H1 (cell line): ENCODE measurements around the gene KDELR1. TPM values are rescaled to one million over a fixed set of nuclear protein-coding genes. Genes with fewer than 3 reads are reported as not detected.
A peak's percentile ranks its signal among the peaks of the same experiment; 100 is the strongest.

ENCODE experiments used
- CTCF ChIA-PET: fragments of 300-600 bp; sonication (Branson Sonifier 250); formaldehyde crosslinking; loops from one replicate; lab custom pipeline; 2021; ENCODE audit not compliant: partially characterized antibody; lab: Charles Lee
- POLR2A ChIA-PET: fragments of 300-600 bp; sonication (Branson Sonifier 250); formaldehyde crosslinking; loops from one replicate; lab custom pipeline; 2021; ENCODE audit warnings: inconsistent platforms; ENCODE audit not compliant: partially characterized antibody; lab: Charles Lee
- DNase-seq, 2 experiments: peaks; one replicate each; pipeline versions ENCODE4 v3.0.0 to v3.0.0-alpha.2; 2010 to 2022; ENCODE audit warnings: low spot score in 2 of 2, low read depth in 1 of 2, mixed read lengths in 1 of 2
- FAIRE-seq: peaks from 2 replicates; lab custom pipeline; 2011; peaks lifted over from hg19 to GRCh38; lab: Jason Lieb, UNC
- H2AFZ ChIP-seq: 2 replicates; pipeline ENCODE4 v1.8.1; 2012; ENCODE audit warnings: low read length, inconsistent platforms
- H2AK5ac ChIP-seq: 2 replicates; pipeline ENCODE4 v1.6.1; 2013; ENCODE audit warnings: low read depth, low read length
- H2BK120ac ChIP-seq: replicated peaks from 2 replicates; pipeline ENCODE3; 2013; ENCODE audit warnings: low read depth, low read length, inconsistent platforms
- H2BK12ac ChIP-seq: 2 replicates; pipeline ENCODE4 v1.6.1; 2013; ENCODE audit warnings: low read depth, low read length
- H2BK15ac ChIP-seq: 2 replicates; pipeline ENCODE4 v1.6.1; 2013; ENCODE audit warnings: low read length
- H2BK20ac ChIP-seq: 2 replicates; pipeline ENCODE4 v1.6.1; 2013; ENCODE audit warnings: low read length
- H2BK5ac ChIP-seq: 2 replicates; pipeline ENCODE4 v1.6.1; 2013; ENCODE audit warnings: low read depth, low read length
- H3K14ac ChIP-seq: 2 replicates; pipeline ENCODE4 v1.6.1; 2013; ENCODE audit warnings: inconsistent platforms; ENCODE audit not compliant: insufficient read length
- H3K18ac ChIP-seq: 2 replicates; pipeline ENCODE4 v1.6.1; 2013; ENCODE audit warnings: low read length; ENCODE audit errors: extremely low read depth
- H3K23ac ChIP-seq: 2 replicates; pipeline ENCODE4 v1.6.1; 2013; ENCODE audit warnings: inconsistent platforms; ENCODE audit not compliant: insufficient read length
- H3K23me2 ChIP-seq: 2 replicates; pipeline ENCODE4 v1.6.1; 2013; ENCODE audit warnings: low read depth, low read length
- H3K27ac ChIP-seq: 2 replicates; pipeline ENCODE4 v1.6.1; 2011; ENCODE audit warnings: low read depth, low read length, inconsistent platforms
- H3K27me3 ChIP-seq, 4 experiments: replicated peaks in 1 of 4; 1 replicate in 1 of 4; 2 replicates in 3 of 4; pipeline versions ENCODE4 v1.6.1 to v1.8.1; 2011 to 2013; ENCODE audit warnings: low read length in 3 of 4, mild to moderate bottlenecking in 3 of 4, inconsistent platforms in 2 of 4, mixed read lengths in 2 of 4, moderate library complexity in 1 of 4; ENCODE audit not compliant: control insufficient read depth in 3 of 4, insufficient read depth in 3 of 4; ENCODE audit errors: extremely low read depth in 1 of 4
- H3K36me3 ChIP-seq, 4 experiments: 2 replicates each; pipeline versions ENCODE4 v1.6.1 to v1.8.1; 2011 to 2013; ENCODE audit warnings: mild to moderate bottlenecking in 4 of 4, low read length in 3 of 4, moderate library complexity in 2 of 4, control low read depth in 1 of 4, inconsistent platforms in 1 of 4; ENCODE audit not compliant: insufficient read depth in 4 of 4, control insufficient read depth in 2 of 4
- H3K4ac ChIP-seq: replicated peaks from 2 replicates; pipeline ENCODE3; 2013; ENCODE audit warnings: low read length, low read depth, mixed read lengths, inconsistent platforms; ENCODE audit not compliant: insufficient read length
- H3K4me1 ChIP-seq, 4 experiments: replicated peaks in 1 of 4; 1 replicate in 1 of 4; 2 replicates in 3 of 4; pipeline versions ENCODE4 v1.6.1 to v1.8.1; 2011 to 2013; ENCODE audit warnings: low read length in 3 of 4, inconsistent platforms in 2 of 4, mixed read lengths in 1 of 4; ENCODE audit not compliant: insufficient read depth in 4 of 4, control insufficient read depth in 3 of 4
- H3K4me2 ChIP-seq, 2 experiments: 2 replicates each; pipeline versions ENCODE4 v1.6.1 to v1.8.1; 2011 to 2013; ENCODE audit warnings: low read depth in 2 of 2, low read length in 2 of 2, control low read depth in 1 of 2, inconsistent platforms in 1 of 2, mild to moderate bottlenecking in 1 of 2; ENCODE audit not compliant: insufficient read depth in 1 of 2
- H3K4me3 ChIP-seq, 4 experiments: fragments of 200-600, 300-600 bp in 1 of 4; sonication (generic), shearing (Covaris generic), sonication (Bioruptor Twin) in 1 of 4; 2 replicates each; pipeline versions ENCODE4 v1.5.1 to v1.8.1; 2011 to 2016; ENCODE audit warnings: low read length in 4 of 4, low read depth in 3 of 4, control low read depth in 2 of 4, inconsistent platforms in 2 of 4, mild to moderate bottlenecking in 2 of 4, mixed read lengths in 1 of 4, moderate library complexity in 1 of 4; ENCODE audit not compliant: insufficient read depth in 2 of 4; ENCODE audit errors: extremely low read depth in 1 of 4
- H3K56ac ChIP-seq: replicated peaks from 2 replicates; pipeline ENCODE3; 2013; ENCODE audit warnings: low read depth, mild to moderate bottlenecking, mixed read lengths, low read length, inconsistent platforms; ENCODE audit not compliant: insufficient read length
- H3K79me1 ChIP-seq: 2 replicates; pipeline ENCODE4 v1.6.1; 2013; ENCODE audit warnings: low read depth, low read length, control low read depth
- H3K79me2 ChIP-seq, 2 experiments: 2 replicates each; pipeline versions ENCODE4 v1.6.1 to v1.8.1; 2012 to 2013; ENCODE audit warnings: low read length in 2 of 2, mild to moderate bottlenecking in 2 of 2, inconsistent platforms in 1 of 2; ENCODE audit not compliant: insufficient read depth in 2 of 2, control insufficient read depth in 1 of 2
- H3K9ac ChIP-seq, 4 experiments: replicated peaks in 1 of 4; 1 replicate in 1 of 4; 2 replicates in 3 of 4; pipeline versions ENCODE4 v1.6.1 to v1.8.1; 2011 to 2013; ENCODE audit warnings: low read depth in 3 of 4, low read length in 3 of 4, control low read depth in 2 of 4, mild to moderate bottlenecking in 2 of 4, moderate library complexity in 2 of 4, inconsistent platforms in 1 of 4; ENCODE audit errors: extremely low read depth in 1 of 4
- H3K9me3 ChIP-seq, 2 experiments: 2 replicates each; pipeline versions ENCODE4 v1.6.1 to v1.8.1; 2012 to 2013; ENCODE audit warnings: mild to moderate bottlenecking in 2 of 2, moderate library complexity in 2 of 2, control low read depth in 1 of 2, inconsistent platforms in 1 of 2, low read depth in 1 of 2, low read length in 1 of 2, mixed read lengths in 1 of 2; ENCODE audit not compliant: insufficient read depth in 2 of 2
- H4K20me1 ChIP-seq, 2 experiments: replicated peaks in 1 of 2; 2 replicates each; pipeline versions ENCODE3 to v1.8.1; 2011 to 2013; ENCODE audit warnings: inconsistent platforms in 2 of 2, low read length in 2 of 2, mild to moderate bottlenecking in 1 of 2; ENCODE audit not compliant: insufficient read depth in 2 of 2, control insufficient read depth in 1 of 2
- H4K5ac ChIP-seq: 2 replicates; pipeline ENCODE4 v1.6.1; 2013; ENCODE audit warnings: low read length, low read depth, mixed read lengths, inconsistent platforms; ENCODE audit not compliant: insufficient read length
- H4K8ac ChIP-seq: 2 replicates; pipeline ENCODE4 v1.8.0; 2013; ENCODE audit warnings: mild to moderate bottlenecking, moderate library complexity, low read length, inconsistent platforms; ENCODE audit not compliant: insufficient read depth; ENCODE audit errors: extremely low read depth
- H4K91ac ChIP-seq: replicated peaks from 2 replicates; pipeline ENCODE3; 2013; ENCODE audit warnings: low read length, mixed read lengths, inconsistent platforms; ENCODE audit not compliant: insufficient read length
- BACH1 ChIP-seq: IDR thresholded peaks from 2 replicates; pipeline ENCODE4 v1.6.1; 2012; ENCODE audit warnings: low read length, improper control_type of control experiment
- HDAC2 ChIP-seq, 2 experiments: fragments of 300-600 bp in 1 of 2; sonication (generic) in 1 of 2; IDR thresholded peaks; 2 replicates each; pipeline ENCODE4 v1.6.1; 2011 to 2012; ENCODE audit warnings: low read depth in 2 of 2, low read length in 2 of 2, mild to moderate bottlenecking in 2 of 2, moderate library complexity in 2 of 2, borderline replicate concordance in 1 of 2, inconsistent platforms in 1 of 2
- WGBS, 2 experiments: shearing (Covaris generic) in 1 of 2; methylation state at CpG; one replicate each; pipeline versions ENCODE4 v1.1.6 to v1.1.7; 2013 to 2015; ENCODE audit warnings: low lambda C conversion rate in 2 of 2, mixed read lengths in 2 of 2, inconsistent platforms in 1 of 2, low coverage in 1 of 2, missing lambda C conversion rate in 1 of 2; ENCODE audit not compliant: insufficient replicate concordance in 2 of 2, insufficient coverage in 1 of 2, insufficient read length in 1 of 2; ENCODE audit errors: extremely low coverage in 1 of 2, missing lambda C conversion rate in 1 of 2; 5-methylcytosine and 5-hydroxymethylcytosine counted together
- polyA plus RNA-seq, 7 experiments: library from polyadenylated mRNA; depleted of rRNA in 3 of 7; stranded (reverse) in 5 of 7; unstranded in 2 of 7; fragments of >200 nt in 5 of 7; fragments of 200-250 nt in 2 of 7; gene quantifications; 1 replicate in 5 of 7; 2 replicates in 1 of 7; 4 replicates in 1 of 7; pipeline versions ENCODE4 v1.2.1 to v1.2.3, GENCODE V29; 2011 to 2013; ENCODE audit warnings: missing spikeins in 2 of 7, mixed read lengths in 2 of 7
- total RNA-seq: library from RNA; stranded (reverse); fragmentation: NEBNext Ultra II Directional; extraction: Animal tissue kit (Norgen Biotek cat#: 25700); gene quantifications from 2 replicates; pipeline ENCODE4 v1.2.1, GENCODE V29; 2021

Gene KDELR1
- total and polyA plus RNA-seq, 2 of the 8 experiments (the other 6 are each of a cell fraction or from before 2014, with no cell fraction given): 225 to 231 TPM

GRCh38 chr19:48415395-48415794, 24.0 kb upstream of the KDELR1 start:
- no peak for TF ChIP-seq HDAC2 (IDR thresholded peaks at IDR 0.05; ENCODE audit: borderline replicate concordance in 1 of 2, low read depth in 2 of 2, low read length in 2 of 2)
- TF ChIP-seq BACH1: no peak
- TF ChIP-seq, all 59 proteins: peak for 0
- H3K4ac ChIP-seq: no peak overlapping the region
- H4K91ac ChIP-seq: no peak overlapping the region
- H2BK12ac ChIP-seq: no peak overlapping the region
- no peak overlapping the region for H2BK20ac ChIP-seq
- H2BK15ac ChIP-seq: no peak overlapping the region
- no peak overlapping the region; a peak in 2 of 4 replicates for H3K4me2 ChIP-seq
- 0 out of 2 replicates have a peak overlapping the region, but pooled peaks have one; percentile 5 for H2BK5ac ChIP-seq
- H3K18ac ChIP-seq: no peak overlapping the region
- no peaks in the 10 kb centered on the region; a peak in 1 of 4 replicates for H3K9me3 ChIP-seq
- H3K79me1 ChIP-seq: peaks cover 3% of the 10 kb centered on the region; the same call in 1 of the 2 replicates
- H4K20me1 ChIP-seq: peaks cover 0 to 1% of the 10 kb centered on the region in 2 experiments
- POLR2A ChIA-PET: interaction anchor here (1.0 to 3.4 kb wide), 5 partner anchors 13 to 52 kb away, joined by 4 to 57 read pairs (median 6); partner anchors contain the start of genes GRIN2D, KDELR1, SYNGR4 and TMEM143
- H3K36me3 ChIP-seq: no peaks in the 10 kb centered on the region
- no peak overlapping the region; the same call in 1 of the 2 replicates for H2AK5ac ChIP-seq
- H3K4me1 ChIP-seq: peaks cover 0 to 19% (median 8%) of the 10 kb centered on the region in 4 experiments; a peak in 5 of 7 replicates
- FAIRE-seq (peak; percentile 28), DNase-seq (peak; percentile 91 to 97)
- WGBS, 2 experiments: 88% methylated on average over 7 of the region's 14 CpGs; no CpG with 5 or more reads in 1 of the 2 experiments
- H4K8ac ChIP-seq: no peak overlapping the region; the same call in 1 of the 2 replicates
- H3K23ac ChIP-seq: no peak overlapping the region
- no peak overlapping the region for H4K5ac ChIP-seq
- no peak overlapping the region for H3K9ac ChIP-seq
- no peak overlapping the region for H2BK120ac ChIP-seq
- peaks cover 4% of the 10 kb centered on the region; the same call in 1 of the 2 replicates for H3K23me2 ChIP-seq
- no peak overlapping the region for H3K14ac ChIP-seq
- no peaks in the 10 kb centered on the region for H3K79me2 ChIP-seq
- no peak overlapping the region for H3K27ac ChIP-seq
- no peak overlapping the region for H2AFZ ChIP-seq
- H3K56ac ChIP-seq: no peak overlapping the region
- CTCF ChIA-PET: interaction anchor here (1.3 to 1.8 kb wide), 4 partner anchors 8 to 52 kb away, joined by 3 to 6 read pairs (median 4); partner anchors contain the start of genes KDELR1, SYNGR4 and TMEM143
- H3K27me3 ChIP-seq: no peaks in the 10 kb centered on the region; a peak in 1 of 7 replicates
- peak overlapping the region in 1 of 4 experiments; percentile 55; a peak in 1 of 8 replicates for H3K4me3 ChIP-seq
